Mammary epithelial cell (primary cell): ENCODE data around the gene PTPRA.

Experiments used
- EZH2 ChIP-seq: IDR thresholded peaks from 2 replicates; pipeline ENCODE4 v1.6.1; 2012; ENCODE audit warnings: low read length, inconsistent platforms, borderline replicate concordance
- TF ChIP-seq, protein P1 (sequence below), 2 donors: IDR thresholded peaks in 1 of 2; conservative IDR thresholded peaks in 1 of 2; 2 replicates each; pipeline ENCODE4 v1.5.1; 2011 to 2012; ENCODE audit warnings: inconsistent platforms in 2 of 2, low read length in 2 of 2, mild to moderate bottlenecking in 2 of 2, control low read depth in 1 of 2, low read depth in 1 of 2; ENCODE audit not compliant: insufficient read depth in 1 of 2; ENCODE audit errors: extremely low read depth in 1 of 2

DNA sequence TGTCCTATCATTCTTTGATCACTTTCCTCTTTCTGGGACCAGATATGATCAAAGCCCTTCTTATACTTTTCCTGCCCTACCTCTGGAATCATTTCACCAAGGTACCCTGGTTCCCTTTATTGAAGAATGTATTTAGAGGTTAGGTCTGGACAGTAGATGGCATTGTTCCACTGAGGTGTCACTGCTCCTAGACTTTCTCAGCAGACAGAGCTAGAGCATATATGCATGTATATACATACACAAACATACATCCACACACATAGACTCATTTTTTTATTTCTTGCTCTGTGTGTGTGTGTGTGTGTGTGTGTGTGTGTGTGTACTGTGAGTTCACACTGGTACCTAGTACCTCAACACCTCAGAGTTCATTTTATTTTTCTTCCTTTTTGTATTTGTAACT lies 40.9 kb downstream of the PTPRA start:
- TF ChIP-seq, protein P1, sequence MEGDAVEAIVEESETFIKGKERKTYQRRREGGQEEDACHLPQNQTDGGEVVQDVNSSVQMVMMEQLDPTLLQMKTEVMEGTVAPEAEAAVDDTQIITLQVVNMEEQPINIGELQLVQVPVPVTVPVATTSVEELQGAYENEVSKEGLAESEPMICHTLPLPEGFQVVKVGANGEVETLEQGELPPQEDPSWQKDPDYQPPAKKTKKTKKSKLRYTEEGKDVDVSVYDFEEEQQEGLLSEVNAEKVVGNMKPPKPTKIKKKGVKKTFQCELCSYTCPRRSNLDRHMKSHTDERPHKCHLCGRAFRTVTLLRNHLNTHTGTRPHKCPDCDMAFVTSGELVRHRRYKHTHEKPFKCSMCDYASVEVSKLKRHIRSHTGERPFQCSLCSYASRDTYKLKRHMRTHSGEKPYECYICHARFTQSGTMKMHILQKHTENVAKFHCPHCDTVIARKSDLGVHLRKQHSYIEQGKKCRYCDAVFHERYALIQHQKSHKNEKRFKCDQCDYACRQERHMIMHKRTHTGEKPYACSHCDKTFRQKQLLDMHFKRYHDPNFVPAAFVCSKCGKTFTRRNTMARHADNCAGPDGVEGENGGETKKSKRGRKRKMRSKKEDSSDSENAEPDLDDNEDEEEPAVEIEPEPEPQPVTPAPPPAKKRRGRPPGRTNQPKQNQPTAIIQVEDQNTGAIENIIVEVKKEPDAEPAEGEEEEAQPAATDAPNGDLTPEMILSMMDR (conservative IDR thresholded peaks at IDR 0.05 in 1 of 2, IDR thresholded peaks at IDR 0.05 in 1 of 2; ENCODE audit: extremely low read depth in 1 of 2, insufficient read depth in 1 of 2, low read depth in 1 of 2, low read length in 2 of 2): peak in 1 of 2 donors; percentile 44
- no peak for TF ChIP-seq EZH2
